Natural killer cell treated with Interleukin-12 subunit alpha and Interleukin-12 subunit beta and Interleukin-15 and Interleukin-18, amount 100 ng/mL, for 72 hours (primary cell): ENCODE results near the gene MYT1. TPM values are rescaled to one million over a fixed set of nuclear protein-coding genes. Genes with fewer than 3 reads are reported as not detected.

Experiments used
- ATAC-seq, 2 donors: fragments of 150-1000 bp; cut with Tn5 transposase in 1 of 2; sonication (Bioruptor Pico), chemical (Tn5 transposase) in 1 of 2; 2 replicates each; pipeline ENCODE4 v1.10.0; 2021
- DNase-seq: peaks from one replicate; pipeline ENCODE4 v3.0.0; 2022; ENCODE audit warnings: low spot score
- H3K27ac Mint-ChIP-seq, 2 donors: 1 replicate in 1 of 2; 2 replicates in 1 of 2; pipeline ENCODE4 v1.8.0; 2022; ENCODE audit warnings: mixed read lengths in 2 of 2, mild to moderate bottlenecking in 1 of 2, moderate library complexity in 1 of 2
- H3K27me3 Mint-ChIP-seq, 2 donors: 1 replicate in 1 of 2; 2 replicates in 1 of 2; pipeline ENCODE4 v1.8.0; 2022; ENCODE audit warnings: mixed read lengths in 2 of 2
- H3K36me3 Mint-ChIP-seq: one replicate; pipeline ENCODE4 v1.8.0; 2022; ENCODE audit warnings: mixed read lengths
- H3K4me1 Mint-ChIP-seq, 2 donors: 1 replicate in 1 of 2; 2 replicates in 1 of 2; pipeline ENCODE4 v1.8.0; 2022; ENCODE audit warnings: low read depth in 2 of 2, mixed read lengths in 2 of 2, mild to moderate bottlenecking in 1 of 2
- H3K4me3 Mint-ChIP-seq: one replicate; pipeline ENCODE4 v1.8.0; 2022; ENCODE audit warnings: mixed read lengths
- H3K9me3 Mint-ChIP-seq: 2 replicates; pipeline ENCODE4 v1.8.0; 2022; ENCODE audit warnings: mixed read lengths
- total RNA-seq, 2 donors: library from RNA; stranded (reverse); gene quantifications; one replicate each; pipeline ENCODE4 v1.2.3, GENCODE V29; 2022

Gene MYT1
- total RNA-seq, 2 donors from 2014 or later = not detected

DNA sequence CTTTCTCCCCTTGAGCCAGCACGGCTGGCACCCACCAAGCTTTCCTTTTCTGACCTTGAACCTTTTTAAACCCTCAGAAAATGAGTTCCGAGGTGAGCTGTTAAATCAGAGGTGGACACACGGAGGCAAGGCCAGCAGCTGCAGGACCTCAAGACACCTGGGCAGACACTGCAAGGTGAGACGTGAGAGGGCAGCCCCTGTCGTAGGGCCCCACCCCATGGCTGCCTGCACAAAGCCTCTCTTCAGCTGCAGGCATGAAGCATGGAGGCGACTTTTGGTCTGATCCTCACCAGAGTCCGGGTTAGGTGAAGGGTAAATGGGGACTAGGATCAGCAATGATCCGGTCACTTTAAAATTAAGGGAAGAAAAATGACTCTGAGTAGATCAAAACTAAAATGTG lies 25.7 kb downstream of the MYT1 start:
- no peaks in the 10 kb centered on the region for H3K9me3 Mint-ChIP-seq
- no peak overlapping the region for H3K27ac Mint-ChIP-seq
- H3K4me3 Mint-ChIP-seq = no peak overlapping the region
- H3K4me1 Mint-ChIP-seq = peaks cover 7 to 8% of the 10 kb centered on the region in 2 donors
- no peak for DNase-seq
- H3K27me3 Mint-ChIP-seq = peaks cover 4 to 7% of the 10 kb centered on the region in 2 donors
- no peak for ATAC-seq
- no peaks in the 10 kb centered on the region for H3K36me3 Mint-ChIP-seq

DNA sequence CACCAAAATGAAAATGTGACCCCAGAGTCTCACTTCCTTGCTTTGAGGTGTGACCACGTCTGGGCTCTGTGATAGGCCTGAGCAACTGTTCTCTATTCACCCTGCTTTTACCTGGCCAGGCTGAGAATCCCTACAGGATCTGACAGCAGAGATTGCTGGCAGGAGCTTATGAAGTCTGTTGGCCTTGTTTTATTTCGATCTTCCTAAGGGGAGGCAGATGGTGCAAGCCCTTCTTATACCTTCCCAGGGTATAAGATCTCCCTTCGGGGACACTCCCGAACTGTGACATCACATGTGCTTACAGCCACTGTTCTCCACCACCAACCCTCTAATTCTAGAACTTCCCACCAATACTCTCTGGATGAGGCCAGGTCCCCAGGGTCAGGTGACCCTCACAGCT lies 26.8 kb downstream of the MYT1 start:
- H3K27me3 Mint-ChIP-seq = peaks cover 4 to 7% of the 10 kb centered on the region in 2 donors
- no peak for ATAC-seq
- no peaks in the 10 kb centered on the region for H3K36me3 Mint-ChIP-seq
- H3K4me1 Mint-ChIP-seq = no peaks in the 10 kb centered on the region
- H3K27ac Mint-ChIP-seq = no peak overlapping the region
- H3K9me3 Mint-ChIP-seq = no peaks in the 10 kb centered on the region
- H3K4me3 Mint-ChIP-seq = no peak overlapping the region
- DNase-seq = no peak

DNA sequence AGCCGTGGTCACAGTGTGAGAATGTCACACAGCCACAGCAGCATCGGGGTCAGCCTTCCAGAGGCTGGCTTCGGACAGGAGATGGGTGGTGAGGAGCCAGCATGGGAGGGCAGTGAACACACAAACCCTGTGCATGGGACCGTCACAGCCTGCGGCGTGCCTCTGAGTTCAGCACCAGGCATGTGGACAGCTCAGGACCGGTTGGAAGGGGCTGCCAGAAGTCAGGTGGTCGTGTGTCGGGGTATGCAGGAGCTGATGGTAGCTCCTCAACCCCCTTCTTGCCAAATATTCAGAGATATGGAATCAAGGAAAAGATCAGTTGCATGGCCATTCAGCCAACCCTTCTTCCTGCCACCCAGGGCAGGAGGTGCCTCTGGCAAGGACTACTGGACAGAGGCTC lies 28.2 kb downstream of the MYT1 start:
- no peaks in the 10 kb centered on the region for H3K4me1 Mint-ChIP-seq

DNA sequence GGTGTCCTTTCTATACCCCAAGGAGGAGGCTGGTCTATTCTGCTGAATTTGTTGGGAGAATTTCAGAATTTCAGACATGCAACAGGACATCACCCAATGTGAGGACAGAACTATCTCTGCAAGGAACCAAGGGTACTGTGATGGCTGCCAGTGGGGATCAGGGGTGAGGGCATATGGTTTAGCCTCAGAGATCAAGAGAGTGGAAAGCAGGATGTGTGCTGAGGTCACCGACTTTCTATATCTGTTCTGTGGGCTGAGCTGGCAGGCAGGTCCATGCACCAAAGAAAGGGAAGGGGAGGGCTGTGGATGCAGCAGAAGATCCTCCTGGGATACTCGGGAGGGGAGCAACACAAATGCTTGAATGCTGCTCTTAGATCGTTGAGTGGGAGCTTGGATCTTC lies 28.8 kb downstream of the MYT1 start:
- Mint-ChIP-seq H3K9me3 (no peaks in the 10 kb centered on the region), H3K4me1 (no peaks in the 10 kb centered on the region), H3K27ac (no peak overlapping the region), H3K36me3 (no peaks in the 10 kb centered on the region), H3K27me3 (peaks cover 7 to 8% of the 10 kb centered on the region in 2 donors), H3K4me3 (no peak overlapping the region)
- DNase-seq = no peak
- no peak for ATAC-seq

More for the DNA sequence above, 28.2 kb downstream of the MYT1 start:
- H3K36me3 Mint-ChIP-seq = no peaks in the 10 kb centered on the region
- DNase-seq = no peak
- no peaks in the 10 kb centered on the region for H3K9me3 Mint-ChIP-seq
- no peak overlapping the region for H3K27ac Mint-ChIP-seq
- peaks cover 7% of the 10 kb centered on the region in 2 donors for H3K27me3 Mint-ChIP-seq
- H3K4me3 Mint-ChIP-seq = no peak overlapping the region
- ATAC-seq = no peak

DNA sequence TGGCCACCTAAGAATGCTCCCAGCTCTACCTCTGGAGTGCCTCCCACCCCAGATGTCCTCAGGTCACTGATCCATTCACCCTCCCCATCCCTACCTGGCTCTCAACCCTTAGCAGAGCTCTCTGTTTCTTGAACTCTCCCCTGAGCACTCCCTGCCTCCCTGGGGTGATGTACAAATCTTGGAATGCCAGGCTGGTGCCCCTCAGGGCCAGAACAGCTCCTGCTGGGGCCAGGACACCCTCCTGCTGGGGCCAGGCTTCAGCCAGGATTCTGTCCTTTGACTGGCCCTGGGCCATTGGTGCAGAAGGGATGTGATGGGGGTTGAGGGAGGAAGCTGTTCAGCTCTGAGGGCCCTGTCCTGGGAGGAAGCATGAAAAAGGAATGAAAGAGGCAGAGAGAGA lies 30.0 kb downstream of the MYT1 start:
- H3K27ac Mint-ChIP-seq = no peak overlapping the region
- no peak for DNase-seq
- H3K4me1 Mint-ChIP-seq = no peaks in the 10 kb centered on the region
- H3K27me3 Mint-ChIP-seq = peaks cover 7 to 8% of the 10 kb centered on the region in 2 donors
- no peak overlapping the region for H3K4me3 Mint-ChIP-seq
- no peaks in the 10 kb centered on the region for H3K9me3 Mint-ChIP-seq
- H3K36me3 Mint-ChIP-seq = no peaks in the 10 kb centered on the region
- no peak for ATAC-seq

DNA sequence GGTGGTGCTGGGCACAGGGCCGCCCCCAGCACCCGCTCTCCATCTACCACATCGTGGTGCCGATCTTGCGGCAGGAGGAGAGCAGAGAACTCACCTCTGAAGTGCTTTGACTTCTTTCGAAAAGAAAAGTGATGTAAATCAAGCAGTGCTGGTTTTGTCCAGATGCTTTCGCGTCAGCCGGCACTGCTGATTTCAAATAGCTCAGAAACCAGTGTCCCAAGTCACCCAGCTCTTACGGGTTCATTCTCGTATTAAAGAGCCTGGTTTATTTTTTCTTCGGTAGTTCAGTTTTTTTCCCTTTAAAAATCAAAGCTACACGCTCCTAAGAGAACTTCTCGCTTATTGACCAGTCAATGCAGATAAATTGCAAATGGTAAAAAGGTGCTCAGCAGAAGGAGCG lies 32.1 kb downstream of the MYT1 start:
- no peaks in the 10 kb centered on the region for H3K36me3 Mint-ChIP-seq
- no peaks in the 10 kb centered on the region for H3K4me1 Mint-ChIP-seq
- no peak overlapping the region for H3K4me3 Mint-ChIP-seq
- ATAC-seq (no peak), DNase-seq (no peak)
- H3K9me3 Mint-ChIP-seq = no peaks in the 10 kb centered on the region
- peaks cover 8 to 10% of the 10 kb centered on the region in 2 donors for H3K27me3 Mint-ChIP-seq
- no peak overlapping the region for H3K27ac Mint-ChIP-seq

DNA sequence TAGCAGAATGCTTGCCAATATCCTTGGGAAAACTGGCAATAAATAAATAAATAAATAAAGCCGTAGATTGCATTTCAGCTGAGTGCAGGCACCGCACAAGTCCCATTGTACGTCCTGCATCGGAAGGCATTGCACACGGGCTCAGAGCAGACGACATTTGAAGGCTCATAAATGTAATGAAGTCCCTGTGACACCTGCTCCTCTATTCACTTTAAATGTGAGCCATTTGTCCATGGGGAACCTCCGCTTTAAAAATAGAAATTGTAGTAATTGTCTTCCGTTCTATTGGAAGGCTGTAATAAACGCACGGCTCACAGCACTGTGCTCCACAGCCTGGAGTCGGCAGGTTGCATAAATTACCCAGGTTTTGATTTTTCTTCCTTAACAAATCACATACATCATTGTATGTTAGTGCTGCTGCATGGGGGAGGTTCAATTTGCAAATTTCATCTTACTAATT lies 32.6 kb downstream of the MYT1 start:
- Mint-ChIP-seq H3K27me3 (peaks cover 6 to 8% of the 10 kb centered on the region in 2 donors), H3K36me3 (no peaks in the 10 kb centered on the region), H3K4me3 (no peak overlapping the region), H3K4me1 (no peaks in the 10 kb centered on the region), H3K27ac (no peak overlapping the region), H3K9me3 (no peaks in the 10 kb centered on the region)
- ATAC-seq (no peak), DNase-seq (no peak)

DNA sequence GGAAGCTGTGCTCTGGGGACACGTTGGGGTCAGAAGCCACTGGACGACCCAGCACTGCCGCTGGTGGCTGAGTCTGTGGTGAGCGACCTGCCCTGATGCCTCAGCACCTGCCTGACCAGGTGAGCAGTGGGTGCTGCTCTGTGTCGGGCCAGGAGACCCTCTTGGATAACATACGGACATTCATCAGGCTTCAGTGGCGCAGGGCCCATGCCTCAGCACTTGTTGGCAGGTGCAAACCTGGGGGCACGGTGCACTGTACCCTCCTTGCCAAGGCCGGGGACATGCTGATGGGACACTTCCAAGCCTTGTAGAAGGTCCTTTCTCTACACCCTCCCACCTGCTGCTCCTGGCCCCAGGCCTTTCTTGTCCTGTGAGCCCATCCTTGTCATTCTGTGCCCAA lies 34.1 kb downstream of the MYT1 start:
- no peak overlapping the region for H3K4me3 Mint-ChIP-seq
- H3K27ac Mint-ChIP-seq = no peak overlapping the region

DNA sequence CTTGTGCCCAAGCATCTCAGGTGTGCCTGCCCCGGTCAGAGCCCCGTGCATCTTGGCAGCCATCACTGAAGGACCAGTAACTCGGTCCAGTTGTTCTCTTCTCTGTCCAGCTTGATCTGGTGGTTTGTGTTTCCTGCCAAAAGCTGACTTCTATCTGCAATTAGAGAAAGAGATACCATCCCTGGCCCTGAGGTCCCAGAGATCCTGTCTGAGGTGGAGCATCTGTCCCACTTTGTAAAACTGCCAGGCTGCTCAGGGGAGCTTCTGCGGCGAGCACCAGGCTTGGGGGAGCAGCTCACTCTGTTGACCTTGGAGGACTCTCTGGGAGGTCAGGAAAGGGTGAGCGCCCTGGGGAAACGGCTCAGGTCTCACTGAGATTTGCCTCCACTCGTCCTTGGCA lies 35.1 kb downstream of the MYT1 start:
- H3K4me1 Mint-ChIP-seq = no peaks in the 10 kb centered on the region

More for the DNA sequence above, 34.1 kb downstream of the MYT1 start:
- no peak for ATAC-seq
- no peaks in the 10 kb centered on the region for H3K9me3 Mint-ChIP-seq
- no peaks in the 10 kb centered on the region for H3K36me3 Mint-ChIP-seq
- no peak for DNase-seq
- no peaks in the 10 kb centered on the region for H3K4me1 Mint-ChIP-seq
- H3K27me3 Mint-ChIP-seq = peaks cover 4 to 6% of the 10 kb centered on the region in 2 donors

DNA sequence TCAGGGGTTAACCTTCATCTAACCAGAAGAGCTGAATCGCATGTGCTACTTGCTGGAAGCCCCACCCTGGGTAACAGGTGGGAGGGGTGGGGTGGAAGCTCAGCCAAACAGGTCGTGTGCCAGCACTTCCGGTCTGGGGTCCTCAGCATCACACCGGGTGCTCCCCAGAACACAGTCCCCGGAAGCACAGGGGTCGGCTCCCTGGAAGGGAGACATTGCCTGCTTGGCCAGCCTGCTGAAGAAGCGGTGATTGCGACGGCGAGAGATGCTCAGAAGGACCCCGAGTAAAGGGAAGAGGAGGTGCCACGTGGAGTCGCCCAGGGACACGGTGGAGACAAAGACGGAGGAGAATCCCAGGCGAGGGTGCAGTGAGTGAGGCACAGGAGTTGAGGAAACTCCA lies 36.5 kb downstream of the MYT1 start:
- no peak overlapping the region for H3K27ac Mint-ChIP-seq
- DNase-seq = no peak
- H3K36me3 Mint-ChIP-seq = no peaks in the 10 kb centered on the region
- no peak overlapping the region for H3K4me3 Mint-ChIP-seq
- no peak for ATAC-seq
- H3K27me3 Mint-ChIP-seq = peaks cover 4 to 6% of the 10 kb centered on the region in 2 donors
- no peaks in the 10 kb centered on the region for H3K4me1 Mint-ChIP-seq
- no peaks in the 10 kb centered on the region for H3K9me3 Mint-ChIP-seq

More for the DNA sequence above, 35.1 kb downstream of the MYT1 start:
- ATAC-seq = no peak
- no peak for DNase-seq
- no peak overlapping the region for H3K27ac Mint-ChIP-seq
- no peaks in the 10 kb centered on the region for H3K9me3 Mint-ChIP-seq
- peaks cover 4 to 6% of the 10 kb centered on the region in 2 donors for H3K27me3 Mint-ChIP-seq
- no peaks in the 10 kb centered on the region for H3K36me3 Mint-ChIP-seq
- no peak overlapping the region for H3K4me3 Mint-ChIP-seq

DNA sequence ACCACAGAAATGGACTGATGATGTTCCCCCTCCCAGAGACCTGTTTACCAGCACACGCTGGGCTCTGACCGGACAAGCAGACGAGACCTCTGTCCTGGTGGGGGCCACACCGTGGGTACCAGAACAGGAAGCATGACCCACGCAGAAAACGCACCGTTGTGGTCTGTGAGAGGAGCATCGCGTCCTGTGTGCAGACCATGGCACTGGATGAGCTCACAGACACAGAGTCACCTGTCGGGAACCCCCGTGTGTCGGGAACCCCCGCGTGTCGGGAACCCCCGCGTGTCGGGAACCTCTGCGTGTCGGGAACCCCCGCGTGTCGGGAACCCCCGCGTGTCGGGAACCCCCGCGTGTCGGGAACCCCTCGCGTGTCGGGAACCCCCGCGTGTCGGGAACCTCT lies 37.4 kb downstream of the MYT1 start:
- H3K36me3 Mint-ChIP-seq = no peaks in the 10 kb centered on the region
- no peaks in the 10 kb centered on the region for H3K9me3 Mint-ChIP-seq
- peaks cover 4 to 6% of the 10 kb centered on the region in 2 donors for H3K27me3 Mint-ChIP-seq
- H3K27ac Mint-ChIP-seq = no peak overlapping the region
- H3K4me3 Mint-ChIP-seq = no peak overlapping the region
- no peaks in the 10 kb centered on the region for H3K4me1 Mint-ChIP-seq
- DNase-seq (no peak), ATAC-seq (no peak)

DNA sequence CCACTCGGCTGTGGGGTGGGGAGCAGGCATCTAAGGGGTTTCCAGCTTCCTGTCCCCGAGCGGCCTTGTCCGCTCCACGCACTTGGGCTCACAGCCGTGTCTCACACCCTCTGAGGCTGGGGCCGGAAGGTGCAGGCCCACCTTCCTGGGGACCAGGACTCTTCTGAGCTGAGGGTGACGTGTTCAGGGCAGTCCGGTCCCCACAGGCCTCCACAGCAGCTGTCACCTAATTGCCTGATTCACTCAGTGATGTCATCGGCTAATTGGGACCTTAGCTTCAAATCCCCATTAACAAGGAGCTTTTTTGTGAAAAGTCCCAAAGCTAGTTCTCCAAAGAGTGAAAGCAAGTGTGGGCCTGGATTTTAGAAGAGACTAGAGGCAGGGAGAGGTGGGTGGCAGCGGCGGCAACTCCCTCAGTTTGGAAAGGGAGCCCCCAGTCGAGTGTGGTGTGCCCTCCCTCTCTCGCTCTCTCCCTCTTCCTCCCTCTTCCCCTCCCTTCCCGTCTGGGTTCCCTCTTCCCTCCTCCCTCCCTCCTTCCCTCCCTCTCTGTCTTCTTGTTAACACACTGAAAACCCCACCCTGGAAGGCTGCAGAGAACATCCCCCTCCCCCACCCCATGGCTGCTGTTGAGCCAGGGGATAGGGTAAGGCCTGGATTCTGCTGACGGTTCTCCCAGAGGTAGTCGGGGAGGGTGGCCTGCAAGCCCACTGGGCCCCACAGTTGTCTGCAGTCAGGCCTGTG lies 39.0 kb downstream of the MYT1 start:
- ATAC-seq (no peak), DNase-seq (no peak)
- H3K27ac Mint-ChIP-seq = no peak overlapping the region
- no peaks in the 10 kb centered on the region for H3K4me1 Mint-ChIP-seq
- no peak overlapping the region for H3K4me3 Mint-ChIP-seq
- H3K9me3 Mint-ChIP-seq = no peaks in the 10 kb centered on the region
- H3K27me3 Mint-ChIP-seq = peaks cover 0 to 6% of the 10 kb centered on the region in 2 donors
- no peaks in the 10 kb centered on the region for H3K36me3 Mint-ChIP-seq

DNA sequence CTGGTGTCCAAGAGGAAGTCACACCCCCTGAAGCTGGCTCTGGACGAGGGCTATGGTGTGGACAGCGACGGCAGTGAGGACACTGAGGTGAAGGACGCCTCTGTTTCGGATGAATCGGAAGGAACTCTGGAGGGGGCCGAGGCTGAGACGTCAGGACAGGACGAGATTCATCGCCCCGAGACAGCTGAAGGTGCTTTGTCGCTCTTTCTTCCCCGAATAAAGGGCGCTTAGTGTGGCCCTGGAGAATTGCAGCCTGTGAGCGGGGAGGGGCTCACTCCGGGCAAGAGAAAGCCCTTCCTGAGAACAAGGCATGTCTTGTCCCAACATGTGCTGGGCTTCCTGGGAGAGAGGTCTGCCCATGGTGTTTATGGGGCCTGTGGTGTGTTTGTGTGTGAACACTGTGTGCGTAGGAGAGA lies 41.4 kb downstream of the MYT1 start:
- Mint-ChIP-seq H3K27ac (no peak overlapping the region), H3K36me3 (no peaks in the 10 kb centered on the region), H3K4me1 (no peaks in the 10 kb centered on the region), H3K4me3 (no peak overlapping the region), H3K27me3 (peaks cover 0 to 2% of the 10 kb centered on the region in 2 donors), H3K9me3 (no peaks in the 10 kb centered on the region)
- no peak for DNase-seq
- ATAC-seq = no peak

DNA sequence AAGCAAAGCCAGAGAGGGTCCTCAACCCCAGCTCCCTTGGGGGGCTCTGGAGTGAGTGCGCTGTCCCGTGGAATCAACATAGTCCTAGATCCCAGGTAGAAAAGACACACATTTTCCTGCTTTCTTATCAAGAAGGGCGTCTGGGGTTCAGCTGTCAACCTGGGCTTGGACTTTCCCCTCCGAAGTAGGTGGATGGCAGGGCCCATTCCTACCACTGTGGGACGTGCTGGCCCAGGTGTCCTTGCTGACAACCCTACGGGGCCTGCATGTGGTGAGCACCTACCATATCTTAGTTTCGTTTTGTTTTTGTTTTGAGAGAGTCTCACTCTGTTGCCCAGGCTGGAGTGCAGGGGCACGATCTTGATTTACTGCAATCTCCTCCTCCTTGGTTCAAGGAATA lies 42.4 kb downstream of the MYT1 start:
- ATAC-seq = no peak
- no peak overlapping the region for H3K27ac Mint-ChIP-seq

More for the DNA sequence above, 42.4 kb downstream of the MYT1 start:
- no peak for DNase-seq
- Mint-ChIP-seq H3K4me1 (no peaks in the 10 kb centered on the region), H3K9me3 (no peaks in the 10 kb centered on the region), H3K27me3 (peaks cover 0 to 2% of the 10 kb centered on the region in 2 donors), H3K36me3 (no peaks in the 10 kb centered on the region), H3K4me3 (no peak overlapping the region)
